HG02678 (cell line): Measurements from ENCODE around the gene LONRF3.

Source experiments
- ATAC-seq: cut with Tn5 transposase; IDR thresholded peaks from one replicate; pipeline ENCODE4 v1.9.1; 2021; ENCODE audit warnings: mild to moderate bottlenecking, moderate library complexity; ENCODE audit not compliant: unreplicated experiment

LONRF3 gene

GRCh38 chrX:118974088-118974907, at the start of gene LONRF3:
LONRF3 (plus strand) TSS chrX:118974618; CDS start chrX:118974781, 163 bp downstream.
- no peak for ATAC-seq

- ATAC-seq, result no peak
Measured at GRCh38 chrX:118928151-118928550, 46.3 kb upstream of the LONRF3 start.

- ATAC-seq, result no peak
Measured at GRCh38 chrX:118935352-118935751, 39.1 kb upstream of the LONRF3 start.

GRCh38 chrX:118941147-118941546, 33.3 kb upstream of the LONRF3 start:
- no peak for ATAC-seq

- ATAC-seq, result no peak
Measured at GRCh38 chrX:118943102-118943501, 31.3 kb upstream of the LONRF3 start.

- ATAC-seq, result no peak
Measured at GRCh38 chrX:118945921-118946320, 28.5 kb upstream of the LONRF3 start.

DNA sequence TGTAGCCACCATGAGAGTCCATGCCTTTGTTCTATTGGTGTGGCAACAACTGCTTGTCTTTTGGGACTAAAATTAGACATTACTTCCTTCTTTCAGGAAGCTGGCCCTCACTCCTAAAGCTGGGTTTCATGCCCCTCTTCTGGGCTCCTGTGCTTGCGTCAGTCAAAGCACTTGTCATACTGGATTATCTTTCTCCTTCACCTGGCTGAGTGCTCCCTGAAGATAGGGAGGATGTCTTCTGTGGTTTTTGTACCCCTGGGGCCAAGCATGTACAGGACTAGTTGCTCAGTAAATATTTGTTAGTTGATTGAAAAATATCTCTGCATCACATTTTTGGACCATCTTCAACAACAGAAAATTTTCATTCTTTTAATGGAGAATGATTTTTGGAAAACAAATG, 26.1 kb upstream of the LONRF3 start:
- no peak for ATAC-seq

GRCh38 chrX:118961866-118962560, 12.4 kb upstream of the LONRF3 start:
- ATAC-seq, result no peak

- no peak for ATAC-seq
Measured at GRCh38 chrX:118963159-118963558, 11.3 kb upstream of the LONRF3 start.

DNA sequence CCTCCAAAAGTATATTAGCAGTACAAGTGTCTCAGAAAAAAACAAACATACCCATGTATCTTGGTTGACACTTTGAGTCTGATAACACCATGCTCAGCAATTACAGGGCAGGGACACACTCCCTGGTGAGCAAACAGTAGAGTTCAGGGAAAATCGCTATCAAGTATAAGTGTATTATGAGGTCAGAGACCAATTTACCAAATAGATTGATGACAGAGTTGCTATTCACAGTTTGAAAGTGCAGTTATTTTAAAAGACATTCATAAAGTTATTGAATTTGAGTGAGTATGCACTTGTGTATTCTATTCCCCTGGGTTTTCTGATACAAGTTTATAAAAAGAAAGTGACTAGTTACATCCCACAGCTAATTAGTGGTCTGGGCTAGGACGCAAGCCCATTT, 10.2 kb upstream of the LONRF3 start:
- ATAC-seq, result no peak

DNA sequence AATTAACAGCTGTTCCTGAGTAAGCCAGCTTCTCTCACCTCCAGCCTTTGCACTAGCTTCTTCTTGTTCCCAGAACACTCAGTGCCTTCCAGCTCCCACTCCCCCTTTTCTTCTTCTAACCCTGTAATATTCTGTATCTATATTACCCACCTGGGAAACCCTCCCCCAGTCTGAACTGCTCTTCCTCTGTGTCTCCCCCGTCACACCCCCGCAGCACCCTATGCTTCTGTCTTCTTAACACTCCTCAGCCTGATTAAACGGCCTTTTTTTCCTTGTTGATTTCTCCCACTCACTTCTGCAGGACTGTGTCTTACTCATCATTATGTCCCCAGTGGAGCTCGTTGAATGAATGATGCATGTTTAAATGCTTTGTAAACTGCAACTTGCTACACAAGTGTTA, 9.0 kb upstream of the LONRF3 start:
- ATAC-seq, result no peak

DNA sequence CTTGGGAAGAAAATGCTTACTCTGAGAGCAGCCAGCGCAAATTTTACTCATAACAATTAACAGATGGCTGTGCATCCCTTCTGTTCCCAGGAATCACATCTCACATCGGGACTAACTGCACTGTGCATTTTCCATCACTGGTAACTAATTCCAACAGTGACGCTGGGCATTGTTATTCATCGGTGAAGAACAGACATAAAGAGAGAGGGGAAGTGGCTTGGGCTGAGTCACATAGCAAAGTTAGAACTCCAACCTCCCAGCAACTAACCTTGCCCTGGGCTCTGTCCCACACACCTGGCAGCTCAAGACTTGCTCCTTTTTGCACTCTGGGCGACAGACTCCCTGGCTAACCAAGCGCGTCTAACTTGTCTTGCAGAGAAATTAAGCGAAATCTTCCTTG, 6.4 kb upstream of the LONRF3 start:
- ATAC-seq, result no peak

DNA sequence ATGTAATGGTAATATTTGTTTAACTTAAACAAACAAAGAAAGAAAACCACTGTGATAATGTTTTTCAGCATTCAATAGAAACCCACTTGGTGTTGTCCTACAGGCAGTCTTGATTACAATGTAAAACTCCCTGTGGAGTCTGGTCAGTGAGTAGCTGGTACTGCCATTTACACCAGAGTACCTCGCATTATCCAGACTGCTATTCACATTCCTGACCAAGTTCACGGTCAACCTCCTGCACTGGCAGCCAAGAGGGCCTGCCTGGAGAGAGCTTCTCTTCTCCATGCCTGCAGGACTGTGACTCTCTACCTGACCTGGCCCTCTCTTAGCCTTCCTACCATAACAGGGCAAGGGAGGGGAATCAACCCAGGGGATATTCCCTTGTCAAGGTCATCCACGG, 2.9 kb upstream of the LONRF3 start:
- no peak for ATAC-seq

DNA sequence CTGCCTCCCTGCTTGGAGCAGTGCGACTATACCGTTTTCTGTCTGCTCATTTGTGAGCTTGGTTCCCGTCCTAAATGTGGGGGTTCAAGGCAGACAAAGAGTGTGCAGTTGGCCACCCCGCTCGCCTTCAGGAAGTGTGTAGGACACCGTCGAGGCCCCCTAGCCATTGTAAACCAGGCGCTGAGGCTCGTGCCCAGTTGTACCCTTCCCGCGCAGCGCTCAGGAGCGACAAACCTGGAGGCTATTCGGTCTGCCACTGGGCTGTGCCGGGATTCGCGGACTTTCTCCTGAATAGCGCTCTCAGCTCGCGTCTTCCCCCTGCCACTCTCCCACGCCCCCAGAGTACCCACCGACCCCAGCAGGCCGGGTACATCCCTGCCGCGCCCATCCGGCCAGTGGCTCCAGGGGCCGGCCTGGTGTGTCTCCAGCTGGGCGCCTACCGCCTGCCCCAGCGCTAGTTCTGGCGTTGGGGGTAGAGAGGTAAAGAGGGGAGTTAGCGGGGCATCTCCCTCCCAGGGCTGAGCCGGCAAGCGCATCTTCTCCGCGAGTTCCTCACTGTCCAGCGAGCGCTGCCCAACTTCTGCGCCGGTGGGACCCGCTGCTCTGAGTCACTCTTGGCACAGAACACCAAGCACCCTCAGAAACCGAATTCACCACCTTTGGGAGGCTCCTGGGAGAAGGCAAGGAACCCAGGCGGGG, 880 bp upstream of the LONRF3 start:
- ATAC-seq, result no peak

- ATAC-seq, result peak; percentile 47
Measured at GRCh38 chrX:118974908-118975671, 672 bp downstream of the LONRF3 start.

GRCh38 chrX:118975831-118976598, 1.6 kb downstream of the LONRF3 start:
- no peak for ATAC-seq

GRCh38 chrX:118976599-118977340, 2.4 kb downstream of the LONRF3 start:
- no peak for ATAC-seq

- no peak for ATAC-seq
Measured at GRCh38 chrX:118977424-118977823, 3.0 kb downstream of the LONRF3 start.

- ATAC-seq, result no peak
Measured at GRCh38 chrX:118978451-118978850, 4.0 kb downstream of the LONRF3 start.

GRCh38 chrX:118980761-118981160, 6.3 kb downstream of the LONRF3 start:
- ATAC-seq, result no peak
